Measurements from ENCODE around the gene SSPN. TPM values are rescaled to one million over a fixed set of nuclear protein-coding genes. Genes with fewer than 3 reads are reported as not detected.

The SSPN gene
- total RNA-seq, 1 donor from 2014 or later = 1.7 TPM

- no peak for TF ChIP-seq CTCF (IDR thresholded peaks at IDR 0.05; ENCODE audit: insufficient read depth, low read length, poor library complexity, severe bottlenecking)
- Histone ChIP-seq H3K4me3 (ENCODE audit: low read depth, low read length) (no peak overlapping the region), H3K36me3 (ENCODE audit: control insufficient read depth, insufficient read depth, low read length) (no peaks in the 10 kb centered on the region), H3K27me3 (ENCODE audit: control insufficient read depth, insufficient read depth, low read length) (no peaks in the 10 kb centered on the region)
- DNase-seq (ENCODE audit: low read depth) = peak; percentile 82
These were observed 76.6 kb downstream of the SSPN start for GRCh38 chr12:26271889-26272492.

- DNase-seq (ENCODE audit: low read depth) = no peak
- Histone ChIP-seq H3K27me3 (ENCODE audit: control insufficient read depth, insufficient read depth, low read length) (no peaks in the 10 kb centered on the region), H3K4me3 (ENCODE audit: low read depth, low read length) (no peak overlapping the region), H3K36me3 (ENCODE audit: control insufficient read depth, insufficient read depth, low read length) (no peaks in the 10 kb centered on the region)
- TF ChIP-seq CTCF (IDR thresholded peaks at IDR 0.05; ENCODE audit: insufficient read depth, low read length, poor library complexity, severe bottlenecking) = no peak
These were observed 77.5 kb downstream of the SSPN start for GRCh38 chr12:26272851-26273250.

- no peak for TF ChIP-seq CTCF (IDR thresholded peaks at IDR 0.05; ENCODE audit: insufficient read depth, low read length, poor library complexity, severe bottlenecking)
- no peak for DNase-seq (ENCODE audit: low read depth)
- H3K4me3 ChIP-seq (ENCODE audit: low read depth, low read length) = no peak overlapping the region
- H3K27me3 ChIP-seq (ENCODE audit: control insufficient read depth, insufficient read depth, low read length) = no peaks in the 10 kb centered on the region
- no peaks in the 10 kb centered on the region for H3K36me3 ChIP-seq (ENCODE audit: control insufficient read depth, insufficient read depth, low read length)
These were observed 78.4 kb downstream of the SSPN start for GRCh38 chr12:26273811-26274210.

GRCh38 chr12:26274441-26275312 is 79.3 kb downstream of the SSPN start:
- Histone ChIP-seq H3K27me3 (ENCODE audit: control insufficient read depth, insufficient read depth, low read length) (no peaks in the 10 kb centered on the region), H3K4me3 (ENCODE audit: low read depth, low read length) (no peak overlapping the region), H3K36me3 (ENCODE audit: control insufficient read depth, insufficient read depth, low read length) (no peaks in the 10 kb centered on the region)
- TF ChIP-seq CTCF (IDR thresholded peaks at IDR 0.05; ENCODE audit: insufficient read depth, low read length, poor library complexity, severe bottlenecking) = peak; percentile 21
- DNase-seq (ENCODE audit: low read depth) = peak; percentile 99

GRCh38 chr12:26275313-26276131 is 80.1 kb downstream of the SSPN start:
- Histone ChIP-seq H3K36me3 (ENCODE audit: control insufficient read depth, insufficient read depth, low read length) (no peaks in the 10 kb centered on the region), H3K4me3 (ENCODE audit: low read depth, low read length) (no peak overlapping the region), H3K27me3 (ENCODE audit: control insufficient read depth, insufficient read depth, low read length) (no peaks in the 10 kb centered on the region)
- DNase-seq (ENCODE audit: low read depth) = peak; percentile 64
- TF ChIP-seq CTCF (IDR thresholded peaks at IDR 0.05; ENCODE audit: insufficient read depth, low read length, poor library complexity, severe bottlenecking) = no peak

Measured in kidney epithelial cell (primary cell).